ENCODE results near the gene STON2. TPM values are rescaled to one million over a fixed set of nuclear protein-coding genes. Genes with fewer than 3 reads are reported as not detected.

STON2 gene
- total and polyA plus RNA-seq, 9 donors, result 4.8 to 28.7 (median 17.3) TPM

- H3K4me1 ChIP-seq (ENCODE audit: insufficient read depth), result no peaks in the 10 kb centered on the region
- no peaks in the 10 kb centered on the region for H3K36me3 ChIP-seq
- WGBS, 3 donors, result 91 to 92% (median 91%) methylated on average over 8 of the region's 8 CpGs
- intact Hi-C loops (cut with DNase I), result no loop called here
- no peak for DNase-seq
- no peaks in the 10 kb centered on the region for H3K27me3 ChIP-seq
- no peak overlapping the region for H3K4me3 ChIP-seq
- no peaks in the 10 kb centered on the region for H3K9me3 ChIP-seq
- no peak overlapping the region for H3K27ac ChIP-seq
- TF ChIP-seq, protein P1, sequence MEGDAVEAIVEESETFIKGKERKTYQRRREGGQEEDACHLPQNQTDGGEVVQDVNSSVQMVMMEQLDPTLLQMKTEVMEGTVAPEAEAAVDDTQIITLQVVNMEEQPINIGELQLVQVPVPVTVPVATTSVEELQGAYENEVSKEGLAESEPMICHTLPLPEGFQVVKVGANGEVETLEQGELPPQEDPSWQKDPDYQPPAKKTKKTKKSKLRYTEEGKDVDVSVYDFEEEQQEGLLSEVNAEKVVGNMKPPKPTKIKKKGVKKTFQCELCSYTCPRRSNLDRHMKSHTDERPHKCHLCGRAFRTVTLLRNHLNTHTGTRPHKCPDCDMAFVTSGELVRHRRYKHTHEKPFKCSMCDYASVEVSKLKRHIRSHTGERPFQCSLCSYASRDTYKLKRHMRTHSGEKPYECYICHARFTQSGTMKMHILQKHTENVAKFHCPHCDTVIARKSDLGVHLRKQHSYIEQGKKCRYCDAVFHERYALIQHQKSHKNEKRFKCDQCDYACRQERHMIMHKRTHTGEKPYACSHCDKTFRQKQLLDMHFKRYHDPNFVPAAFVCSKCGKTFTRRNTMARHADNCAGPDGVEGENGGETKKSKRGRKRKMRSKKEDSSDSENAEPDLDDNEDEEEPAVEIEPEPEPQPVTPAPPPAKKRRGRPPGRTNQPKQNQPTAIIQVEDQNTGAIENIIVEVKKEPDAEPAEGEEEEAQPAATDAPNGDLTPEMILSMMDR (IDR thresholded peaks at IDR 0.05), result no peak
- no peak for TF ChIP-seq POLR2A (IDR thresholded peaks at IDR 0.05)
- TF ChIP-seq EP300 (IDR thresholded peaks at IDR 0.05), result no peak
These were observed 16.2 kb upstream of the STON2 start for GRCh38 chr14:81416194-81416952.

DNA sequence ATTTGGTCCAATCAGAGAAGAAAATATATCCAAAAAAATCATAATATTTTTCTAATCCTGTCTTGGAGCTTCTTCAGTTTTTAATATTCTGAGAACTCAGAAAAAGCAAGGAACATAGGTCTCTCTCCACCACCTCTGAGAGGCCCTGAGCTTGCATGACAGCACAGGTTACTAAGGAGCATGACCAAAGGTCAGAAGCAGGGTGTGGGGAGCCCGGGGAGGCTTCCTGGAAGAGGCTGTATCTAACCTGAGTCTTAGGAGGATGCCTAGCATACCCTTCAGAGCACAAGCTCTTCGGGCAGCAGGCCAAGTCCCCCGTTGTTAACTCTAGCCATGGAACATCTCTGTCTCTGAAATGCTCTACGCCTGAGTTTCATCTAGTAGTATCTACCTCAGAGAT is 15.7 kb upstream of the STON2 start:
- H3K4me3 ChIP-seq, result no peak overlapping the region
- intact Hi-C loops (cut with DNase I), result no loop called here
- no peak for DNase-seq
- TF ChIP-seq EP300 (IDR thresholded peaks at IDR 0.05) (no peak), POLR2A (IDR thresholded peaks at IDR 0.05) (no peak)
- TF ChIP-seq, protein P1 (IDR thresholded peaks at IDR 0.05), result no peak
- H3K36me3 ChIP-seq, result no peaks in the 10 kb centered on the region
- H3K27me3 ChIP-seq, result no peaks in the 10 kb centered on the region
- H3K9me3 ChIP-seq, result no peaks in the 10 kb centered on the region
- 88 to 94% (median 90%) methylated on average over 4 of the region's 4 CpGs for WGBS, 3 donors
- H3K27ac ChIP-seq, result no peak overlapping the region
- no peaks in the 10 kb centered on the region for H3K4me1 ChIP-seq (ENCODE audit: insufficient read depth)

GRCh38 chr14:81414123-81414522 is 14.0 kb upstream of the STON2 start:
- Histone ChIP-seq H3K27me3 (no peaks in the 10 kb centered on the region), H3K36me3 (no peaks in the 10 kb centered on the region), H3K4me3 (no peak overlapping the region), H3K9me3 (no peaks in the 10 kb centered on the region), H3K27ac (no peak overlapping the region), H3K4me1 (ENCODE audit: insufficient read depth) (no peaks in the 10 kb centered on the region)
- intact Hi-C loops (cut with DNase I), result no loop called here
- DNase-seq, result no peak
- no peak for TF ChIP-seq EP300 (IDR thresholded peaks at IDR 0.05)
- TF ChIP-seq POLR2A (IDR thresholded peaks at IDR 0.05), result no peak
- TF ChIP-seq, protein P1 (IDR thresholded peaks at IDR 0.05), result no peak
- WGBS, 3 donors, result 94 to 96% (median 95%) methylated on average over 4 of the region's 4 CpGs

DNA sequence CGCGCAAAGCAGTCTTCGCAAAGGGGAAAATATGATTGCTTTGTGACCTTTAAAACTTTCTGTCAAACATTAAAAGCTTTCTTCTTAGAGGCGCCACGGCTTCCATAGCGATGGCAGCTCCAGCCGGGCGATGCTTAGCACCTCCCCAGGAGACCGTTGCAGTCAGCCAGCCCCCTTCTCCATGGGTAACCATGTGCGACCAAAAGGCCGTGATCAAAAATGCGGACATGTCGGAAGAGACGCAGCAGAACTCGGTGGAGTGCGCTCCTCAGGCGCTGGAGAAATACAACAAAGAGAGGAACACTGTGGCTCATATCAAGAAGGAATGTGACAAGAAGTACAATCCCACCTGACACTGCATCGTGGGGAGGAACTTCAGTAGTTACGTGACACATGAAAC is 12.7 kb upstream of the STON2 start:
- Histone ChIP-seq H3K4me3 (no peak overlapping the region), H3K27me3 (no peaks in the 10 kb centered on the region), H3K9me3 (no peaks in the 10 kb centered on the region), H3K36me3 (no peaks in the 10 kb centered on the region), H3K4me1 (ENCODE audit: insufficient read depth) (no peaks in the 10 kb centered on the region), H3K27ac (no peak overlapping the region)
- 88 to 89% (median 89%) methylated on average over 19 of the region's 19 CpGs for WGBS, 3 donors
- DNase-seq, result no peak
- no peak for TF ChIP-seq POLR2A (IDR thresholded peaks at IDR 0.05)
- TF ChIP-seq EP300 (IDR thresholded peaks at IDR 0.05), result no peak
- TF ChIP-seq, protein P1 (IDR thresholded peaks at IDR 0.05), result no peak
- intact Hi-C loops (cut with DNase I), result no loop called here

Data from ovary (tissue), 9 donors.